HG03060 (cell line): ENCODE measurements around the gene ZNF341.
"Not testable (repeated sequence)": the region's sequence is repeated elsewhere in the genome, so short reads cannot be mapped to it uniquely, and the experiment has no call there.

Experiments used
- ATAC-seq: cut with Tn5 transposase; IDR thresholded peaks from one replicate; pipeline ENCODE4 v1.9.1; 2021; ENCODE audit warnings: low read depth, moderate number of reproducible peaks; ENCODE audit not compliant: unreplicated experiment

The ZNF341 gene

DNA sequence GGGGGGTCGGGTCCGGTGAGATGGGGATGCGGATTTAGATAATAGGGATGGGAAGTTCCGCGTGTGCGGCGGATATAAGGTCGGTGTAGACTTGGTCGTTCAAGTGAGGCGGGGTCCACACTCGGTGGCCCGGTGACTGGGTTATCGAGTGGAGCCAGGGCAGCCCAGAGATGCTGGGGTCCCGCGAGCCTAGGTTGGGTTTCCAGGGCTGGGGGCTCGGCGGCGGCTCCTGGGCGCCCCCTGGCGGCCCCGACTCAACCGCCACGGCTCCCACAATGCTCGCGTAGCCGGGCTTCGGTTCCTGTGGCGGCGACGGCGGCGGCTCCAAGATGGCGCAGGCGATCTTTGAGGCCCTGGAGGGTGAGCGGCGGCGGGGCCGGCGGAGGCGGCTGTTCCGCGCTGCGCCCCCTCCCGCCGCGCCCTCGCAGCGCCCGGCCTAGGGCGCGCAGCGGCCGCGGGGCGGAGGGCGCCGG is at the start of gene ZNF341:
Gene ZNF341 (plus strand): TSS at position 304 of the 473 bp plus-strand sequence. CDS start 26 bp downstream, at position 330.
- ATAC-seq, result peak; percentile 35

DNA sequence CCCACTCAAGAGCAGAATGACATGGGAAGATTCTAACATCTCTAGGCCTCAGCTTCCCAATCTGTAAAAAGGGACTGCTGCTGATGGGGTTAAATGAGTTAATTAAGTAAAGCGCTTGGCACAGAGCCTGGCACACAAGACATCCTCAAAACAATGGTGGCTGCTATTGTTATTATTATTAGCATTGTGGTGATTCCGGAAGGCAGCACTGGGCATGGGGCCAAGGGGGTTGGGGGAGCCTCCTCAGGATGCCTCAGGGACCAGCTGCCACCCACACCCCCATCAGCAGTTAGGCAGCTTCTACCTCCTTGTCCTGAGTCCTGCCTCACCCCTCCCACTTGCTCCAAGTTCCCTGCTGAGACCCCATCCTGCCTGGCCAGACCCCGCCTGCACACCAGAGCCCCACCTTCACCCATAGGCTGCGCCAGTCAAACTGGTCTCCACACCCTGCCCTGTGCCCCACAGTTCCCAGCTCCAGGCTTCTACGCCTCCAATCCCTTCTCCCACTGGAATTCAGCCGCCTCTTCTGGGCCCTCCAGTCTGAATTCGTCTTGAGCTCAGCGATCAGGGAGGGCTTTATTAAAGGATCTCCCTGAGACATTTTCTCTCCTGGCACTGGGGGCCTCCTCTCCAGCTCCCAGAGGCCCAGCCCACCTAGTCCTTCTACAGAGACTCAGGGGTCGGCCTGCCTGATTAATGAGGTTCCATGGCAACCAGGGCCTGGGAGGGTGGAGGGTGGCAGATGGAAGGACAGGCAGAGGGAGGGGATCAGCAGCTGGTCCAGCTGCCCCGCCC is 47.1 kb upstream of the ZNF341 start:
- no peak for ATAC-seq

DNA sequence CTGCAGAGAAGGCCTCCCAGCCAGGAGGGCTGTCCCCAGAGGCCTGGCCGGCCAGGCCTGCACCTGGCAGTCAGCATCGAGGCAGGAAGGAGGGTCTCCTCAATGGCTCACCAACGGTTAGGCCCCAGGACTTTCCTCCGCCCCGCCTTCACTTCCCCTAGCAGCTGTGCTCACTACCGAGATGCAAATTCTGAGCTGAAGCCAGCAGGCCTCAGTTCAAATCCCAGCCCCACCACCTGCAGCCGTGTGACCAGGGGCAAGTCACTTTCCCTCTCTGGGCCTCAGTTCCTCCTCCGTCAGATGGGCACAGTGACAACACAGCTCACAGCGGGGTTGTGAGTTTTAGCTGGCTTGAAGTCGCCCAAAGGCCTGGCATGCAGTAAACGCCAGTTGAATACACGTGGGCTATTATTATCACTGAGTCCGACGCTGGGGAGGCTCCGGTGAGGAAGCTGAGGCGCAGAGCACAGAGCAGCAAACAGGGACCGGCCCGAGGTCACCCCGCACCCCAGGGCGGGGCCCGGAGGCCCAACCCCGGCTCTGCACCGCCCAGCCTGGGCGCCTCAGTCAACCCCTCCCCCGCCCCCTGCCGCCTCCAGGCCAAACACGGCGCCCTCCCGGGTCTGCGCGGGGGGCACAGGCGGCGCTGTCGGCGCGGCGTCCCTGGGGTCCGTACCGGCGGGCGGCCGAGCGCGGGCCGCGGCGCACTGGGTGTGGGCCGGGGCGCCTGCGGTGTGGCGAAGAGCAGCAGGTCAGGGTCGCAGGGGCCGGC is 46.3 kb upstream of the ZNF341 start:
- peak; percentile 38 for ATAC-seq

DNA sequence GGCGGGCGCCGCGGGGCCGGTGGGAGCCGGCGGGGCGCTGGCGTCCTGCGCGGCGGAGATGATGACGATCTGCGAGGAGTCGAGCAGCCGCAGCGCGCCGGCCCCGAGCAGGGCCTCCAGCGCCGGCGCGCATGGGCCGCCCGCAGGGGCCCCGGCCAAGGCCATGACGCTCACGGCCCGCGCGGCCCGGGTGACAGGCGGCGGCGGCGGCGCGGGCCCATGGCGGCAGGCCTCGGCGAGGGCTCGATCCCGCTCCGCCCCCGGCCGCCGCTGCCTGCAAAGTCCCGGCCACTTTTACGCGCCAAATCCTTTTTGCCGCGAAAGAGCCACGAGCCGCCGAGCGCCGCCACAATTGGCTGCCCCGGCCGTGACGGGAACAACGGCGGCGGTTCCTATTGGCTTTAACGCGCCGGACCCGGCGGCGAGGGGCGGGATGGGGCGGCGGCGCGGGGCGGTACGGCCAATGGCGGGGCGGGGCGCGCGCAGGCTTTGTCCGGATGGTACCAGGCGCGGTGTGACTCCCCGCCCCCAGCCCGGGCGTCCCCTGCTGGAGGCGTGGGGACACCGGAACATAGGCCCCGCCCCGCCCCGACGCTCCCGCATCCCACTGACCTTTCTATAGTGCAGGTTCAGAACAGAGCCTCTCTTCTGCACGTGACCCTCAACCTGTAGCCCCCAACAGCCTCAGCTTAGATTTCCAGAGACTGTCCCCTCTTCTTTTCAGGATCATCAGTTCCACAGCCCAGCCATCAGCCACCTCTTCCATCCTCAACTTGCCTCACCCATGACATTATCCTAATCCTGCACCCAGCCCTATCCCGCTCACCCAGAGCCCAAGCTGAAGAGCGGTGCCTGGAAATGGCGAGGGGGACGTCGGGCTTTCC is 45.5 kb upstream of the ZNF341 start, which contains the start of gene E2F1:
Gene E2F1 (minus strand): TSS at position 286 of the 884 bp plus-strand sequence. CDS start 121 bp downstream, at position 165.
- peak; percentile 30 for ATAC-seq

DNA sequence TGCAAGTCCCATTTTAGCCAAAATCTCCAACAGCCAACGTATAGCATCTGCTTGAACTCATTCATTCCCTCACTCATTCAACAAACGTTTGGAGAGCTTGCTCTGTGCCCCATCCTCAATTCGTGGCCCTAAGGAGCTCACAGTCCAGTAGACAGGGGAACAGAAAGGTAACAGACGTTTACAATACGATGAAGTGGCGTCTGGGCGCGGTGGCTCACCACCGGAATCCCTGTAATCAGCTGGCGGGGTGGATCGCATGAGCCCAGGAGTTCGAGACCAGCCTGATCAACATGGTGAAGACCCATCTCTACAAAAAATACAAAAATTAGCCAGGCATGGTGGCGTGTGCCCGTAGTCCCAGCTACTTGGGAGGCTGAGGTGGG is 44.8 kb upstream of the ZNF341 start:
- ATAC-seq, result no peak

DNA sequence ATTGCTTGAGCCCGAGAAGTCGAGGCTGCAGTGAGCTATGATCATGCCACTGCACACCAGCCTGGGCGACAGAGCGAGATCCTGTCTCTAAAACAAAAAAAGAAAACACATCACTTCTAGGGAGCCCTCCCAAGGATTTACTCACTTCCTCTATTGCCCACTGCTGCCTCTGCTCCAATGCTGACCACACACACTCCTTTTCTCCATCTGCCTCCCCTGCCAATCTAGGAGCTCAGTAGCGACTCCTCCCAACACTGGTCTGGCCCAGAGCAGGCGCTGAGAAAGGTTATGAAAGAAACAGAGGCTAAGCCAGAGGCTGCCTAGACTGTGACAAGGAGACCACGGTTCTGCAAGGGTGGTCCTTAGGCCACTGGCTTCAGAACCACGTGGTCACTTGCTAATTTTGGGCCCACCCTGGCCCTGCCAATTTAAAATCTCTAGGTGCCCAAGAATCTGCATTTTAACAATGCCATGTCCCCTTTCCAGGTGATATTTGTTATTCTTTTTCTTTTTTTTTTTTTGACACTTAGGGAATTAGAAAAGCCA is 44.4 kb upstream of the ZNF341 start:
- ATAC-seq, result no peak

DNA sequence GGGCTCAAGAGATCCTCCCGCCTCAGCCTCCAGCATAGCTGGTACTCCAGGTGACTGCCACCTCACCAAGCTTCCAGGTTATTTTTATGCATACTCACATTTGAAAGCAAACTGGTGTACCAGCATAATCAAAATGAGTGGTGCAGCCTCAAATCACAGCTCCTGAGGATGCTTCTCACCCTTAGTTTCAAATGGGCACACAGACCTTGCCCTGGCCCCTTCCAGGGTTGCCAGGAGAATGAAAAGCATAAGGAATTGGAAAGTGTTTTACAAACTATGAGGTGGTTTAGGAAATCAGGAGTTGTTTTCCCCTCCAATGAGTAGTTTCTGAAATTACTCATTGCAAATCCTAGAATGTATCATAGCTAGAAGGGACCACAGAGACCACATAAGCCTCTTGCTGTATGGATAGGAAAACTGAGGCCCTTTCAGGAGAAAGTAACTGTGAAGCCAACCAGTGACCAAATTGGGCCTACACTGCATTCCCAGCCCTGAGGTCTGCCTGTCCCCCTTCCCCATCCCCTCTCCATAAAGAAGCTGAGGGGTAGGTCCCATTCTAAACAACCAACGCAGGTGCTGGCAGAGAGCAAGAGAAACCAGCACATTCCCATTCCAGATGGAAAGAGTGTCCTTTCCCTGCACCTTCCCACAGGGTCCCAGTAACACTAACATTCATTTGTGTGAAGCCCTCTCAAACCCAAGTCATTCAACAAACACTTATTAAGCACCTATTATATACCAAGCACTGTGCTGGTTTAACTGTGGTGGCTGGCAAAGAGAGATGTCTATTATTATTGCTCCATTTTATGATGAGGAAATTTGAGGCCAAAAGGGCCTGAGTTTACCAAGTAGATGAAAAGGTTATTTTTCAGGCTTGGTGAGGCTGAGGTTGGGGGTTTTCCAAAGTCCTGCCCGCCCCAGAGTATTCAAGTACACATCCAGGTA is 43.5 kb upstream of the ZNF341 start:
- ATAC-seq, result no peak

DNA sequence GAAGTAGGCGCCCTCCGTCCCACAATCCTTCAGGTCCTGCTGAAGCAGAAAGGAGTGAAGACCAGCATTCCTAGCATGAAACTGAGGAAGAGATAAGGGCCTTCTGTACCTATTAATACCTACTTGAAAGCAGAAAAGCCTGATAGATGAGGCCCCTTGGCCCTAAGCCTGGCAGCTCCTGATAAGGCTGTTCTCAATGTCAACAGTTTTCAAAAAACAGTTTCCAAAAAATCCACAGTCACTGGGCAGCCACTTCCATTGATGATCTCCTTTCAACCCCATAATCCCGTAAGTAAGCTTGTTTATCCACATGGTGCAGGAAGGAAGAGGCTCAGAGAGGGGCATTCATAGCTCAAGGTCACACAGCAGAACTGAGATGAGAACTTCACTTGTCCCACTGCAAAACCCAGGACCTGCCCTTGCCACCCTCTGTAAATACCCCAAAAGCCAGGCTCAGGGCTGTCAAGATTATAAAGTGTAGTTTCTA is 42.8 kb upstream of the ZNF341 start:
- ATAC-seq, result no peak

DNA sequence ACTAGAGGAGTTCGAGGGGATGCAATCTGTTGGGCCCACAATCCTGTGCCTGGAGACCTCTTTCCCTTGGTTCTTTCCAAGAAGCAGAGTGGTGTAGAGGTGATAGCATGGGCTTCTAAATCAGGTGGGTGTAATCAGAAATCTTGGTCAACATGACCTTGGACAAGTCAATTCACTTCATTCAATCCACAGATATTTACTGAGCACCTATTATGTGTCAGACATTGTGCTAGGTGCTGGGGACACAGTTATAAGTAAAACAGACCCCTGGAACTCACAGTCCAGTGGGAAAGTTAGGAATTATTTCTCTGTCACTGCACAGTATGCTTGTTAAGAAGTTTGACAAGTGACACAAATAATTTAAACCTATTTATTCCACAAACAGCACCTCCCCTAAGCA is 42.3 kb upstream of the ZNF341 start:
- ATAC-seq, result no peak

DNA sequence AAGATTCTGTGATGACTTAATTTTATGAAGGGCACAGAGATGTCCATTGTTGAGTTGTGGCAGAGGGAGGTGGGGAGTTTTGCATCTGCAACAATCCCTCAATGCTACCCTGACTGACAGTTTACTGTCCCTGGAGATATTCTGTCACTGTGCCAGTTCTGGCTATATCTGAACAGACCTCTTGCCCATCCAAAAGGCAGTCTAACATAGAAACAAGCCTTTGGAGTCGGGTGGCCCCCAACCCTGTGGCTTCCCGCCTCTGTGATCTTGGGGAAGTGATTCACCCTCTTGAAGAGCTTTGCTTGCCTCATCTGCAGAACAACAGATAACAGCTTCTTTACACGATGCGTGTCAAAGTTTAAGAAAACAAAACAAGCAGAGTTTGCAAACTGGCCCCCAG is 41.8 kb upstream of the ZNF341 start:
- no peak for ATAC-seq

DNA sequence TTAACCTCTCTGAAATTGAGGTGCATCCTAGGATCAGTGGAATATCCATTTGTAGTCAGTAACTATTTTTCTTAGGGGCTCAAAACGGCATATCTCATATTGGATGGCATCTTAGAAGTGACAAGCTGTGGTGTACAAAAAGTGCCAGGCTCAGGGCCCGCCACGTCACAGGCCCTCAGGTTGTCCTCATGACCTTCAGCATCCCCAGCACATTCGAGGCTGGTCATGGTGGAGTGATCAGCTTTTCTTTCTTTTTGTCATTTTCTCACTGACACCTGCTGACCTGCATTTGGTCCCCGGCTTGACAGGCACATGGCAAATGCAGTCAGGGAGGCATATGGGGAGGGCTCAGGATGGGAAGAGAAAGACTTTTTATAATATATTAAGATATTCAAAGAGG is 38.5 kb upstream of the ZNF341 start:
- ATAC-seq, result no peak

DNA sequence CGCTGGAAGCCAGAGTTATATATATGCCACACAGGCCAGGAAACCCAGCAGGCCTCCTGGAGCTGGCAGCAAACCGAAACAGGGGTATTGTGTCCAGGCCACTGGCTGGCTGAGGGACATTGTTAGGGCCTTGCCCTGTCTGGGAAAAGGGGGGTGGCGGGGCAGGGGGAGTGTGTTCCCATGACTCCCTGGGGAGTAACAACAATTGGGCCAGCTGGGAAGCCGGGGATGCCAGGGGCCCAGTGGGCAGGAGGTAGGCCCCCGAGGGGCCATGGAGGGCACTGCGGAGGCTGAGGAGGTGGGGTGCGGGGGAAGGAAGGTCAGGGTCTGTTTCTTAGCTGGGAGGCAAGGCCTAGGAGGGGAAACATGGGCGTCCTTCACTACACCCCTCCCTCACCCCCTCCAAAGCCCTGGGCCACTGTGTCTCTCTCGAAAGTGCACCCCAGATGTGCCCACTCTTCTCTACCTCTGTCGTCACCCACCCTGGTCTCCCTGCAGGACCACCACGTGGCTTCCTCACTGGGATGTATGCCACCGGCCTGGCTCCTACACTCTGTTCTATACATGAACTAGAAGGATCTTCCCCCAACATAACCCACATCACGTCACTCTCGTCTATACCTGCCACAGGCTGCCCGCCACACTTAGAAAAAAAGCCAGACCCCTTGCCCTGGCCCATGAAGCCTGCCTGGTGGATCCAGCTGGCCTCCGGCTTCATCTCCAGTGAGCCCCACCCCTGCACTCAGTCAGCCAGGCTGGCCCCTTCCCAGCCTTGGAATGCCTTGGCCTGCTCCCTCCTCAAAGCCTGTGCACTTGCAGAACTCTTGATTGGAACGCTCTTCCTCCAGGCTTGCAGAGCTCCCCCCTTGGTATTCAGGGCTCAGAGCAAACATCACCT is 37.8 kb upstream of the ZNF341 start:
- no peak for ATAC-seq

DNA sequence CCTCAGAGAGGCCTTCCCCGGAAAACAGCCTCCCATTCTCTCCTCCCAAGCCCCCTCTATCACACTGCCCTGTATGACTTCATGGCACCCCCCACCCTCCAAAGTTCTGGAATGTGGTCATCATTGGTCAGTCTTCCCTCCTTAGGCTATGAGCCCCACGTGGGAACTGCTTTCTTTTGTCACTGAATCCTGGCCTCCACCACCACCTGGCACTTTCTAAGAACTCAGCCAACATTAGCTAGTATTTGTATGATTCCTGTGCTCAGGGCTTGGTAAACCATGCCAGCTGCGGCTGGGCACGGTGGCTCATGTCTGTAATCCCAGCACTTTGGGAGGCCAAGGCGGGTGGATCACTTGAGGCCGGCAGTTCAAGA is 37.2 kb upstream of the ZNF341 start:
- no peak for ATAC-seq

DNA sequence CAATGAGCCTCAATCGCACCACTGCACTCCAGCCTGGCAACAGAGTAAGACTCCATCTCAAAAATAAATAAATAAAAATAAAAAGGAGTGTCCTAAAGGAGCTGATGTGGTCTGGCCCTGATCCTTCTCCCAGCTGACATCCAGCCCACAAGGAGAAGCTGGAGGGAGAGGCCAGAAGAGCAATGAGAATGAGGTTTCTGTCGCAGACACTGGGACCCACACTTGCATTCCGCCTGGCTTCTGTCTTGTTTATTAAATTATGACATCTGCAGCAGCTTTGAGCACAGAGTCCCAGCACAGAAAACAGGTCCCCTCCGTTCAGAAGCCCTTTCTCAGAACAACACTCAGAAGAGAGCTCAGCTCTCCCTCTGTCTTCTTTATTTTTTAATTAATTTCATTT is 35.3 kb upstream of the ZNF341 start:
- no peak for ATAC-seq

DNA sequence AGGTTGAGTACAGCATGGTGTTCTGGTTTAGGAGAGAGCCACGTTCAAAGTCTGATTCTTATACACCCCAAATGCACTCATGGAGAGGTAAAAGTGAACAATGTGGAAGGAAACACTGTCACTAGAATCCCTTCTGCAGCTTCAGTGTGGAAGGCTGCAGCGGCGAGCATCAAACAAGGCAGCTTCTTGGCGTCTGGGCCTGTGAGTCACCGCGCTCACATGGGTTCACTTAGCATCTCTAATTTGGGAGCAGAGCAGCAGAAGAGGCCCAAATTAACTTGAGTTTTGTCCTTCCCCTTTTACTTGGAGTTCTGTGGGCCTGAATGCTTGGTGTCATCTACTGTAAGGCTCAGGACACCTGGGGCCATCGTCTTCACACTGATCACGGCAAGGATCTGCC is 34.7 kb upstream of the ZNF341 start:
- no peak for ATAC-seq

DNA sequence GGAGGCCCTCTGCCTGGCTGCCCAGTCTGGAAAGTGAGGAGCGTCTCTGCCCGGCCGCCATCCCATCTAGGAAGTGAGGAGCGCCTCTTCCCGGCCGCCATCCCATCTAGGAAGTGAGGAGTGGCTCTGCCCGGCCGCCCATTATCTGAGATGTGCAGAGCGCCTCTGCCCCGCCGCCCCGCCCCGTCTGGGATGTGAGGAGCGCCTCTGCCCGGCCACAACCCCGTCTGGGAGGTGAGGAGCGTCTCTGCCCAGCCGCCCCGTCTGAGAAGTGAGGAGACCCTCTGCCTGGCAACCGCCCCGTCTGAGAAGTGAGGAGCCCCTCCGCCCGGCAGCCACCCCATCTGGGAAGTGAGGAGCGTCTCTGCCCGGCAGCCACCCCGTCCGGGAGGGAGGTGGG is 32.8 kb upstream of the ZNF341 start:
- not testable (repeated sequence) for ATAC-seq

DNA sequence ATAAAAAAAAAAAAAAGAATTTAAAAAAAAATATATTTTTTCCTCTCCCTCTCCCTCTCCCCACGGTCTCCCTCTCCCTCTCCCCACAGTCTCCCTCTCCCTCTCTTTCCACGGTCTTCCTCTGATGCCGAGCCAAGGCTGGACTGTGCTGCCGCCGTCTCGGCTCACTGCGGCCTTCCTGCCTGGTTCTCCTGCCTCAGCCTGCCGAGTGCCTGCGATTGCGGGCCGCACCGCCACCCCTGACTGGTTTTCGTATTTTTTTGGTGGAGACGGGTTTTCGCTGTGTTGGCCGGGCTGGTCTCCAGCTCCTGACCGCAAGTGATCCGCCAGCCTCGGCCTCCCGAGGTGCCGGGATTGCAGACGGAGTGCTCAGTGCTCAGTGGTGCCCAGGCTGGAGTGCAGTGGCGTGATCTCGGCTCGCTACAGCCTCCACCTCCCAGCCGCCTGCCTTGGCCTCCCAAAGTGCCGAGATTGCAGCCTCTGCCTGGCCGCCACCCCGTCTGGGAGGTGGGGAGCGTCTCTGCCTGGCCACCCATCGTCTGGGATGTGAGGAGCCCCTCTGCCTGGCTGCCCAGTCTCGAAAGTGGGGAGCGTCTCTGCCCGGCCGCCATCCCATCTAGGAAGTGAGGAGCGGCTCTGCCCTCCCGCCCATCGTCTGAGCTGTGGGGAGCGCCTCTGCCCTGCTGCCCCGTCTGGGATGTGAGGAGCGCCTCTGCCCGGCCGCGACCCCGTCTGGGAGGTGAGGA is 30.9 kb upstream of the ZNF341 start:
- ATAC-seq, result not testable (repeated sequence)
